Vagina (tissue), 2 donors: Measurements from ENCODE around the gene TCF7L1. TPM values are rescaled to one million over a fixed set of nuclear protein-coding genes. Genes with fewer than 3 reads are reported as not detected.

ENCODE experiments used
- DNase-seq, 2 donors: peaks; one replicate each; pipeline ENCODE4 v3.0.0-alpha.2; 2017; ENCODE audit errors: extremely low spot score in 2 of 2
- H3K27ac ChIP-seq: fragments of 200-600 bp; sonication (generic); one replicate; pipeline ENCODE4 v1.5.1; 2019
- H3K27me3 ChIP-seq: fragments of 200-600 bp; sonication (generic); one replicate; pipeline ENCODE4 v1.5.1; 2019
- H3K36me3 ChIP-seq, 2 donors: fragments of 200-600 bp; sonication (generic); one replicate each; pipeline ENCODE4 v1.5.1; 2017 to 2019
- H3K4me1 ChIP-seq: fragments of 200-600 bp; sonication (generic); one replicate; pipeline ENCODE4 v1.5.1; 2019
- H3K4me3 ChIP-seq, 2 donors: fragments of 200-600 bp; sonication (generic); 1 replicate in 1 of 2; 2 replicates in 1 of 2; pipeline ENCODE4 v1.5.1; 2016 to 2019
- H3K9me3 ChIP-seq: fragments of 200-600 bp; sonication (generic); one replicate; pipeline ENCODE4 v1.5.1; 2019
- POLR2A ChIP-seq, 2 donors: fragments of 450-650 bp; IDR thresholded peaks; one replicate each; pipeline ENCODE4 v1.6.1; 2017; ENCODE audit warnings: antibody characterized with exemption in 2 of 2, mild to moderate bottlenecking in 2 of 2, moderate library complexity in 2 of 2
- POLR2AphosphoS5 ChIP-seq, 2 donors: sonication (generic); formaldehyde crosslinking; IDR thresholded peaks; one replicate each; pipeline ENCODE4 v1.9.0; 2017; ENCODE audit warnings: antibody characterized with exemption in 2 of 2, mild to moderate bottlenecking in 2 of 2, low read depth in 1 of 2; ENCODE audit not compliant: insufficient read depth in 1 of 2
- intact Hi-C: fragments of 100-400 bp; cut with DNase I; formaldehyde crosslinking; loops from one replicate; pipeline ENCODE4 v1.15.1; 2023
- total RNA-seq: library from RNA; depleted of rRNA; stranded (reverse); fragments of >200 nt; gene quantifications from one replicate; pipeline ENCODE4 v1.2.3, GENCODE V29; 2016
- TF ChIP-seq, protein P1 (sequence below), 3 experiments: fragments of 450-650 bp in 2 of 3; fragments of 200-600 bp in 1 of 3; sonication (generic) in 1 of 3; IDR thresholded peaks; one replicate each; pipeline ENCODE4 v1.5.1; 2017 to 2019; ENCODE audit warnings: antibody characterized with exemption in 3 of 3, mild to moderate bottlenecking in 2 of 3, moderate library complexity in 2 of 3

The TCF7L1 gene
- total RNA-seq, 1 donor from 2014 or later, result 8.3 TPM

DNA sequence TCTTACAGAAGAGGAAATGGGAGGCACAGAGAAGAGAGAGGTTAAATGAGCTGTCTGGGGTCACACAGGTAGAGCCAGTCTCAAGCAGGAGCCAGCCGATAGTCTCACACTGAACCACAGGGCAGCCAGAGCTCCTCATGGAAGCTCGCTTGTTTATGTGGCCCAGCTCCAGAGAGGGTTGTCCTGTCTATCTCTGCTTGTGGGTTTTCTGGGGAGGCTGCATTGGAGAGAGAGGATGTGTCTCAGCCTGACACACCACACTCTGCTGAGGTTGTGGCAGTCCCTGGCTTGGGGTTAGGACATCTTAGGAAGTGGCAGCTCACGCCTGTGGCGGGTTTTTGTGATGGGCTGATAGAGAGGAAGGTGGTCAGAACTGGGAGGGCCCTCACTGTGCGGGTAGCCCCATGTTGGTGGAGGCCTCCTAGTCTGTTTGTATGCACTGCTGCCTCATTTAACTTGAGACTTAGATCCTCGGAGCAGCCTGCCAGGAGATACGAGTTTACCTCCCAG lies 52.3 kb downstream of the TCF7L1 start:
- no peak for TF ChIP-seq POLR2A (IDR thresholded peaks at IDR 0.05)
- TF ChIP-seq POLR2AphosphoS5 (IDR thresholded peaks at IDR 0.05; ENCODE audit: insufficient read depth in 1 of 2, low read depth in 1 of 2), result no peak
- TF ChIP-seq, protein P1, sequence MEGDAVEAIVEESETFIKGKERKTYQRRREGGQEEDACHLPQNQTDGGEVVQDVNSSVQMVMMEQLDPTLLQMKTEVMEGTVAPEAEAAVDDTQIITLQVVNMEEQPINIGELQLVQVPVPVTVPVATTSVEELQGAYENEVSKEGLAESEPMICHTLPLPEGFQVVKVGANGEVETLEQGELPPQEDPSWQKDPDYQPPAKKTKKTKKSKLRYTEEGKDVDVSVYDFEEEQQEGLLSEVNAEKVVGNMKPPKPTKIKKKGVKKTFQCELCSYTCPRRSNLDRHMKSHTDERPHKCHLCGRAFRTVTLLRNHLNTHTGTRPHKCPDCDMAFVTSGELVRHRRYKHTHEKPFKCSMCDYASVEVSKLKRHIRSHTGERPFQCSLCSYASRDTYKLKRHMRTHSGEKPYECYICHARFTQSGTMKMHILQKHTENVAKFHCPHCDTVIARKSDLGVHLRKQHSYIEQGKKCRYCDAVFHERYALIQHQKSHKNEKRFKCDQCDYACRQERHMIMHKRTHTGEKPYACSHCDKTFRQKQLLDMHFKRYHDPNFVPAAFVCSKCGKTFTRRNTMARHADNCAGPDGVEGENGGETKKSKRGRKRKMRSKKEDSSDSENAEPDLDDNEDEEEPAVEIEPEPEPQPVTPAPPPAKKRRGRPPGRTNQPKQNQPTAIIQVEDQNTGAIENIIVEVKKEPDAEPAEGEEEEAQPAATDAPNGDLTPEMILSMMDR (IDR thresholded peaks at IDR 0.05), result no peak
- H3K4me3 ChIP-seq, result no peak overlapping the region
- H3K27me3 ChIP-seq, result no peaks in the 10 kb centered on the region
- no peak for DNase-seq
- no peaks in the 10 kb centered on the region for H3K9me3 ChIP-seq
- H3K27ac ChIP-seq, result no peak overlapping the region
- intact Hi-C loops, result no loop called here
- H3K4me1 ChIP-seq, result peaks cover 14% of the 10 kb centered on the region
- H3K36me3 ChIP-seq, result no peaks in the 10 kb centered on the region

DNA sequence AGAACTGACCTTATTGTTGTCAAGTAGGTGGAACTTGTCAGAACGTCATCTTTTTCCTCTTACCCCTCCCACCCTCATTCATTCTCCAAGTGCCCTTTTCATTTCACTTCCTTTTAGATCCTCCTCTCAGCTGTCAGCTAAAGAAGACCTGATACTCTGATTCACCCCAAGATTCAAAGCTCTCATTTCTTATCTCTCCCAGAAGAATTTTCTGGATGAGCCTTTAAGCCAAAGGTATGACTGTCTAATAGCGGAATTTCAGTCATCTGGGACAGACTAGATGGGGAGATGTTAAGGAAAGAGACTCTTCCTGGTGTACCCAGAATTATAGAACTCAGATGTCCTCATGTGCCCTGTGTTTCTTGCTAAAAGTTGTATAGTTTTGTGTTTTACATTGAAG lies 53.9 kb downstream of the TCF7L1 start:
- H3K27ac ChIP-seq, result no peak overlapping the region
- no peaks in the 10 kb centered on the region for H3K9me3 ChIP-seq
- no peaks in the 10 kb centered on the region for H3K36me3 ChIP-seq
- intact Hi-C loops, result no loop called here
- no peaks in the 10 kb centered on the region for H3K27me3 ChIP-seq
- no peaks in the 10 kb centered on the region for H3K4me1 ChIP-seq
- TF ChIP-seq POLR2AphosphoS5 (IDR thresholded peaks at IDR 0.05; ENCODE audit: insufficient read depth in 1 of 2, low read depth in 1 of 2), result no peak
- TF ChIP-seq, protein P1 (IDR thresholded peaks at IDR 0.05), result no peak
- TF ChIP-seq POLR2A (IDR thresholded peaks at IDR 0.05), result no peak
- no peak for DNase-seq
- H3K4me3 ChIP-seq, result no peak overlapping the region

DNA sequence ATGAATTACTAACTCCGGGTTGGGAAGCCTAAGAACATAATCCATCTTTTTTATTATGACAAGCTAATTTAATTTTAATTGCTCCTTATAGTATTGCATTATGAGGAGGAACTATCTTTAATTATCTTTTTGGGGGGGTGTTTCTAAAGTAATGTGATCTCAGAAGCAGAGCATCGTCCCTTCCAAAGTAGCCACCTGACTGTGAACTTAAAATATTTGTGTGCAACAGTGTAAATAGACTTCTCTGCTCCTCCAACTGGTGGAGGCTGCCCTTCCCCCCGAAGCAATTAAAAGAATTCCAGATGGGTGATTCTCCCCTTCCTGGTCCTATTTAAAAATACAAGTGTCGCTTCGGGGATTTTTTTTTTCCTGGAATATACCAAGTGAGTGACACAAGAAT lies 55.7 kb downstream of the TCF7L1 start:
- no peak overlapping the region for H3K27ac ChIP-seq
- no peak for DNase-seq
- H3K9me3 ChIP-seq, result no peaks in the 10 kb centered on the region
- TF ChIP-seq, protein P1 (IDR thresholded peaks at IDR 0.05), result no peak
- TF ChIP-seq POLR2A (IDR thresholded peaks at IDR 0.05) (no peak), POLR2AphosphoS5 (IDR thresholded peaks at IDR 0.05; ENCODE audit: insufficient read depth in 1 of 2, low read depth in 1 of 2) (no peak)
- no peaks in the 10 kb centered on the region for H3K4me1 ChIP-seq
- intact Hi-C loops, result no loop called here
- H3K4me3 ChIP-seq, result no peak overlapping the region
- no peaks in the 10 kb centered on the region for H3K27me3 ChIP-seq
- no peaks in the 10 kb centered on the region for H3K36me3 ChIP-seq

DNA sequence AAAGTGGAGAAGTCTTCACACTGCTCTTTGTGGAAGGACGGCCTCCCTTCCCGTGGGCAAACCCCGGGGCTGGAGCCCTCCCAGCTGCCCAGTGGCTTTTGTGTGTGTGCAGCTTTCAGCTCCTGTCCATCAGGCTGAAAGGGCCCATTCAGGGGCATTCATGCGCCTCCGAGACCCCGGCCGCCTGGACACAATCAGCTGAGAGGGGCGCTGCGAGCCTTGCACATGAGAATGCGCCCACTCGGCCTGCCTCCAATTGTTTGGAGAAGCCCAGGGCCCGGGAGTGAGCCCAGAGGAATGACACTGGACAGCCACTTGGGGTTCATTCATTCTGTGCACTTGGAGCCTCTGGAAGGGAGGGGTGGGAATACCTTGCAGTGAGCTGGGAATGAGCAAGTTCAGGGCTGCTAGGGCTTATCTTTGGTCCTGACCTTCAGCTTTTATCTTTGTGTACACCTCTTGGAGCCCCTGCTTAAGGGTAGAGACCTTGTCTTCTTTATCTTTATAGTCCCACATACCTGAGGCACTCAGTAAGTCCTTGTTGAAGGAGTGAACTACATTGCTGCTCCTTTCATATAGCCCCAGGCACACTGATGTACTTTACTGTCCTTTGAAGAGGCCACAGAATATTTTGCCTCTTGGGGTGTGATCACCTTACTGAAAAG lies 56.5 kb downstream of the TCF7L1 start:
- no peak for DNase-seq
- no peaks in the 10 kb centered on the region for H3K36me3 ChIP-seq
- TF ChIP-seq, protein P1 (IDR thresholded peaks at IDR 0.05), result no peak
- no peaks in the 10 kb centered on the region for H3K4me1 ChIP-seq
- no peak overlapping the region for H3K4me3 ChIP-seq
- H3K27ac ChIP-seq, result no peak overlapping the region
- H3K9me3 ChIP-seq, result no peaks in the 10 kb centered on the region
- intact Hi-C loops, result no loop called here
- H3K27me3 ChIP-seq, result no peaks in the 10 kb centered on the region

DNA sequence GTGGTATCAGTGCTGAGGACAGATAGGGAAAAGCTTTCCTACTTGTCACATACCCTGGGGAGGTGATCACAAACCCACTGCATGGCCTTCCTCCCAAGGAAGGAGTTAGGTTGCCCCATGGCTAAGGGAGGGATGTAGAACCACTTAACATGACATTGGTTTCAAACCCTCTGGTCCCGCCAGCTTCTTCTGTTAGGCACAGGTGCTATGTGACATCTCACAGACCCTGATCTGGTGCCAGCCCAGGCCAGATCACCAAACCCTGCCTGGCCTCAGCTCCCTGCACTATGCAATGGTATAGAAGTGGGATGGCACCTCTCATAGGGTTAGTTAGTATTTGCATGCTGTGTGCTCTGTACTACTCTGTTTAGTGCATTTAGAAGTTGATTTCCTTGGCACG lies 58.0 kb downstream of the TCF7L1 start:
- no peaks in the 10 kb centered on the region for H3K27me3 ChIP-seq
- intact Hi-C loops, result no loop called here
- no peak for DNase-seq
- TF ChIP-seq POLR2A (IDR thresholded peaks at IDR 0.05) (no peak), POLR2AphosphoS5 (IDR thresholded peaks at IDR 0.05; ENCODE audit: insufficient read depth in 1 of 2, low read depth in 1 of 2) (no peak)
- TF ChIP-seq, protein P1 (IDR thresholded peaks at IDR 0.05), result no peak
- no peaks in the 10 kb centered on the region for H3K36me3 ChIP-seq
- H3K9me3 ChIP-seq, result no peaks in the 10 kb centered on the region
- no peak overlapping the region for H3K4me3 ChIP-seq
- H3K4me1 ChIP-seq, result no peaks in the 10 kb centered on the region
- no peak overlapping the region for H3K27ac ChIP-seq
